ENCODE data around the gene ADAM12.

Gene ADAM12, protein sequence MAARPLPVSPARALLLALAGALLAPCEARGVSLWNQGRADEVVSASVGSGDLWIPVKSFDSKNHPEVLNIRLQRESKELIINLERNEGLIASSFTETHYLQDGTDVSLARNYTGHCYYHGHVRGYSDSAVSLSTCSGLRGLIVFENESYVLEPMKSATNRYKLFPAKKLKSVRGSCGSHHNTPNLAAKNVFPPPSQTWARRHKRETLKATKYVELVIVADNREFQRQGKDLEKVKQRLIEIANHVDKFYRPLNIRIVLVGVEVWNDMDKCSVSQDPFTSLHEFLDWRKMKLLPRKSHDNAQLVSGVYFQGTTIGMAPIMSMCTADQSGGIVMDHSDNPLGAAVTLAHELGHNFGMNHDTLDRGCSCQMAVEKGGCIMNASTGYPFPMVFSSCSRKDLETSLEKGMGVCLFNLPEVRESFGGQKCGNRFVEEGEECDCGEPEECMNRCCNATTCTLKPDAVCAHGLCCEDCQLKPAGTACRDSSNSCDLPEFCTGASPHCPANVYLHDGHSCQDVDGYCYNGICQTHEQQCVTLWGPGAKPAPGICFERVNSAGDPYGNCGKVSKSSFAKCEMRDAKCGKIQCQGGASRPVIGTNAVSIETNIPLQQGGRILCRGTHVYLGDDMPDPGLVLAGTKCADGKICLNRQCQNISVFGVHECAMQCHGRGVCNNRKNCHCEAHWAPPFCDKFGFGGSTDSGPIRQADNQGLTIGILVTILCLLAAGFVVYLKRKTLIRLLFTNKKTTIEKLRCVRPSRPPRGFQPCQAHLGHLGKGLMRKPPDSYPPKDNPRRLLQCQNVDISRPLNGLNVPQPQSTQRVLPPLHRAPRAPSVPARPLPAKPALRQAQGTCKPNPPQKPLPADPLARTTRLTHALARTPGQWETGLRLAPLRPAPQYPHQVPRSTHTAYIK

GRCh38 chr10:126387931-126388911 is at the start of gene ADAM12:
ADAM12 (minus strand) TSS chr10:126388477; CDS start chr10:126388145, 332 bp downstream.
- peaks cover 50% of the 10 kb centered on the region for H3K27me3 Mint-ChIP-seq
- H3K4me3 Mint-ChIP-seq, result peak within 1 kb of the TSS; percentile 56 to 59

DNA sequence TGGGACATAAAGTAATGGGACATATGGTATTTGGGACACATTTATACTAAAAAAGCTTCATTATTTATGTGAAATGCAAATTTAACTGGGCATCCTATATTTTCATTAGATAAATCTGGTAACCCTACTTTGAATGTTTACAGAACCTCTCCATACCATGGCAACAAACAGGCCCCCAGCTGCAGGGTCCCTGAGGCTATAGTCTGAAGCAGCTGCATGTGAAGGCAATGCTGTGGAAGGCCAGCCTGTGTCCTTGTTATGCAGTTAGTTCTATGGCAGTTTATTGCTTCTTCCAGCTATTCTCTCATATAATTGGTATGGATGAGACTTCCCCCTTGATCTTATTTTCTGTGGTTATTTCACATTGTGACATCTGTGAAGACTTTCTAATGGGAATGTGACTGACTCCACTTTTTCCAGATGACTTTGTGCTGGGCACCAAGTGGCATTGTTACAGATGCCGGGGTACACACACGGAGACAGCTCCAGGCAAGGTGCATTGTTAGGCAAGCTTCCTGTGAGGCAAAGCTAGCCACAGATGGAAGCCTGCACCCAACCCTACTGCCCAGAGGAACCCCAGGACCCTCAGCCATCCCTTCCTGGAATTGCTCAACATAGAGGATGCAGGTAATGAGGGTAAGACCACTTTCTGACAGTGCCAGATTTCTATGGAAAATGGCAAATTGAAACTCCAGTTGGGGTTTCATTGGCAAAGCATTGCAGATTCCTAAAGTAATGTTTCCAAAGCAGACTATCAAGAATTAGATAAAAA is 49.5 kb upstream of the ADAM12 start:
- Mint-ChIP-seq H3K27ac (no peak overlapping the region), H3K4me1 (no peaks in the 10 kb centered on the region), H3K27me3 (peaks cover 6% of the 10 kb centered on the region), H3K4me3 (no peak overlapping the region), H3K9me3 (peaks cover 6 to 9% of the 10 kb centered on the region in 2 donors)
- ATAC-seq, result no peak
- DNase-seq, result no peak

More at GRCh38 chr10:126387931-126388911, at the start of gene ADAM12:
- peaks cover 4 to 15% of the 10 kb centered on the region in 2 donors for H3K9me3 Mint-ChIP-seq
- peak within 1 kb of the TSS in 1 of 2 donors; percentile 69 for H3K27ac Mint-ChIP-seq
- ATAC-seq (no peak), DNase-seq (no peak)
- peaks cover 9% of the 10 kb centered on the region for H3K4me1 Mint-ChIP-seq

- Mint-ChIP-seq H3K9me3 (peaks cover 7 to 12% of the 10 kb centered on the region in 2 donors), H3K4me1 (no peaks in the 10 kb centered on the region), H3K27ac (no peak overlapping the region), H3K27me3 (peaks cover 6% of the 10 kb centered on the region), H3K4me3 (no peak overlapping the region)
- DNase-seq, result no peak
- ATAC-seq, result no peak
Measured at GRCh38 chr10:126434235-126434634, 46.0 kb upstream of the ADAM12 start.

GRCh38 chr10:126433351-126433750 is 45.1 kb upstream of the ADAM12 start:
- no peaks in the 10 kb centered on the region for H3K4me1 Mint-ChIP-seq
- H3K9me3 Mint-ChIP-seq, result peaks cover 4 to 12% of the 10 kb centered on the region in 2 donors
- H3K27me3 Mint-ChIP-seq, result peaks cover 6% of the 10 kb centered on the region
- ATAC-seq, result no peak
- H3K4me3 Mint-ChIP-seq, result no peak overlapping the region
- DNase-seq, result no peak
- no peak overlapping the region for H3K27ac Mint-ChIP-seq

- ATAC-seq, result no peak
- H3K27ac Mint-ChIP-seq, result no peak overlapping the region
- H3K4me1 Mint-ChIP-seq, result no peaks in the 10 kb centered on the region
- peaks cover 4 to 12% of the 10 kb centered on the region in 2 donors for H3K9me3 Mint-ChIP-seq
- H3K27me3 Mint-ChIP-seq, result peaks cover 6% of the 10 kb centered on the region
- H3K4me3 Mint-ChIP-seq, result no peak overlapping the region
- DNase-seq, result no peak
Measured at GRCh38 chr10:126432507-126432906, 44.2 kb upstream of the ADAM12 start.

DNA sequence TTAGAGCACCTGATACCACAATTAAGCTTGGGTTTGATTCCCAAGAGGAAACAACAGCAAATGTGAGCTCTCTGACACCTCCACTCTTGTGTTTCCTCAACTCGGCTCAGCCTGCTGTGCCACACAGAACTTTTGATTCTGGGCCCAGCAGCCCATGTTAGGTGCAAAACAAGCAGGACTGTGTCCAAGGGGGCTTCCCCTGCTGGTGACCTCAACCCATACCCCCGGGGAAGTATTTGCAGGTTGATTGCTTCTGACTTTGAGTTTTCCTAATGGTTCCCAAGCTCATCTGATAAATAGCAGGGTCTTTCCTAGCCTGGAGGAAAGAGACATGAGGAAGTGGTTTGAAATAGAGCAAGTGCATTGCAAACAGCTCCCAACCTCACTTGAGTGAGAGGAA is 43.5 kb upstream of the ADAM12 start:
- ATAC-seq (no peak), DNase-seq (no peak)
- peaks cover 2% of the 10 kb centered on the region for H3K27me3 Mint-ChIP-seq
- peaks cover 4 to 12% of the 10 kb centered on the region in 2 donors for H3K9me3 Mint-ChIP-seq
- no peak overlapping the region for H3K4me3 Mint-ChIP-seq
- H3K4me1 Mint-ChIP-seq, result no peaks in the 10 kb centered on the region
- H3K27ac Mint-ChIP-seq, result no peak overlapping the region

DNA sequence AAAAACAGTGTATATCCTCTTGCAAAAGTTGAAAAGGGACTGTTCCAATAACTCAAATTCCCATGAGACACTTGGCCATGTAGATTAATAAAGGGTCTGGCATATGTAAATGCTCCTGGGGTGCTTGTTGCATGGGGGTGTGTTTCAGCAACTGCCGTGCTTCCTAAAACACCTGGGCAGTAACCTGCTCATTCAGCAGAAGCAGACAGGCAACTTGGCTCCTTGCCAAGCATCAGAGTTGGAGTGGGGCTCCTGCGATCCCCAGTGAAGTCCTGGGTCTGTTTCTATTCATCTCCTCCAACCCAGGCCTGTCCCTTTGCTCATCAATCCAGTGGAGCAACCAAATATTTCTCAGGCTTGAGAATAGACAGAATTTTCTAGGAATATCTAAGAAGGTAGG is 42.2 kb upstream of the ADAM12 start:
- no peak overlapping the region for H3K27ac Mint-ChIP-seq
- H3K27me3 Mint-ChIP-seq, result no peaks in the 10 kb centered on the region
- H3K4me1 Mint-ChIP-seq, result no peaks in the 10 kb centered on the region
- H3K4me3 Mint-ChIP-seq, result no peak overlapping the region
- DNase-seq, result no peak
- peaks cover 4 to 14% of the 10 kb centered on the region in 2 donors for H3K9me3 Mint-ChIP-seq
- no peak for ATAC-seq

- ATAC-seq, result no peak
- DNase-seq, result no peak
- Mint-ChIP-seq H3K4me3 (no peak overlapping the region), H3K9me3 (peaks cover 7 to 22% of the 10 kb centered on the region in 2 donors), H3K4me1 (no peaks in the 10 kb centered on the region), H3K27me3 (no peaks in the 10 kb centered on the region), H3K27ac (no peak overlapping the region)
Measured at GRCh38 chr10:126429275-126429674, 41.0 kb upstream of the ADAM12 start.

GRCh38 chr10:126425489-126426065 is 37.3 kb upstream of the ADAM12 start:
- Mint-ChIP-seq H3K4me1 (no peaks in the 10 kb centered on the region), H3K4me3 (no peak overlapping the region), H3K9me3 (peaks cover 6 to 21% of the 10 kb centered on the region in 2 donors), H3K27ac (no peak overlapping the region), H3K27me3 (no peaks in the 10 kb centered on the region)
- DNase-seq (no peak), ATAC-seq (no peak)

DNA sequence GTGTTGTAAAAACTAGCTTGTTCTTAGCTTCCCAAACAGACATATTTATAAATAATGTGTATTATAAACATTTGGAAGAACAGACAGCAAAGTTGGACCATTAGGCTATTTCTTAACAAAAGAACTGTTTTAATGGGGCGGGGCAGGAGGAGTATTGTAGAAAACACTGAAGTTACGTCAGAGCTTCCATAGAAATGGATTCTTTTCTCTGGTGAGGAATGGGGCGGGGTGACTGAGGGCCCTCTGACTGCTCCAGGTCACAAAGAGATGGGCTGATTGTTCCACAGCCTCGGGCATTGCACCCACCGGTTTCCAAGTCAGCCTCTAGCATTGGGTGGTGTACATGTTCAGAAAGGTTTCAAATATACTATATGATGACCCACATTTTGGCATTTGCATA is 36.8 kb upstream of the ADAM12 start:
- DNase-seq, result no peak
- no peak overlapping the region for H3K4me3 Mint-ChIP-seq
- H3K9me3 Mint-ChIP-seq, result peaks cover 6 to 21% of the 10 kb centered on the region in 2 donors

DNA sequence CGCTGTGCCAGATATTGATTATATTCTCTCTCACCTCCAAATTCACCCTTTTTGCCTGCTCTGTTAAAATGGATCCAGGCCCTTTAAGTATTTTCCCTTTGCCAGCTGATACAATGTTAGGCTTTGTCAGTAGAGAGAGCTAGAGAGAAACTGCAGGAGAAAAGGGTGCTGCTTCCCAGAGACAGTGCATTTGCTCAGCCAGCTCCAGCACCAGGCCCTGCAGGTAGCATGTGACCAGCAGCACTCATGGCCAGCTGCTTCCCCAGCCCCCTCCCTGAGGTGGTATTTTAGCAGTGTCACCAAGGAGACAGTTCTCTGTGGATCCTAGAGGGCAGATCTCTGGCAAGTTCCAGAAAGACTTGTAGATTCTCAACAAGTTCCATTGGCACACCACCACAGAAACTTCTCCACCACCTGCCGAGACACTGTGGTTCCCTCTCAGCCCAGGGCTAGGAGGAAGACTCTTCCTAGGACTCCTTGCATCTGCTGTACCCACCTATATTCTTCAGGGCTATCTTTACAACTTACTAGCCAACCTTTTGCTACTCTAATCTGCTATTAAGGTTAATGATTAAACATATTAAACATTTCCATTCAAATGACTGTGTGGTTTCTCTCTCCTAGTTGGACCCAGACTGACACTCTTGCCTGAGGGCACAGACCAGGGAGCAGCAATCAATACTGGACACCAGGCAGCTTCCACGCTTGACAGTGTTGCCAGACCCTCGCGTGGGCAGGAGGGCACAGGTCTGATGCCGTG is 35.6 kb upstream of the ADAM12 start:
- Mint-ChIP-seq H3K4me1 (no peaks in the 10 kb centered on the region), H3K9me3 (peaks cover 11 to 28% of the 10 kb centered on the region in 2 donors), H3K4me3 (no peak overlapping the region), H3K27ac (no peak overlapping the region), H3K27me3 (no peaks in the 10 kb centered on the region)
- DNase-seq (no peak), ATAC-seq (no peak)

More for the DNA sequence above, 36.8 kb upstream of the ADAM12 start:
- no peak overlapping the region for H3K27ac Mint-ChIP-seq
- no peaks in the 10 kb centered on the region for H3K27me3 Mint-ChIP-seq
- no peaks in the 10 kb centered on the region for H3K4me1 Mint-ChIP-seq
- ATAC-seq, result no peak

- Mint-ChIP-seq H3K4me1 (no peaks in the 10 kb centered on the region), H3K4me3 (no peak overlapping the region), H3K9me3 (peaks cover 11 to 34% of the 10 kb centered on the region in 2 donors), H3K27ac (no peak overlapping the region), H3K27me3 (no peaks in the 10 kb centered on the region)
- no peak for DNase-seq
- ATAC-seq, result no peak
Measured at GRCh38 chr10:126422567-126422966, 34.3 kb upstream of the ADAM12 start.

GRCh38 chr10:126421756-126422256 is 33.5 kb upstream of the ADAM12 start:
- DNase-seq, result no peak
- Mint-ChIP-seq H3K4me3 (no peak overlapping the region), H3K27ac (peak overlapping the region in 1 of 2 donors; percentile 63), H3K27me3 (no peaks in the 10 kb centered on the region), H3K4me1 (no peaks in the 10 kb centered on the region), H3K9me3 (peaks cover 11 to 34% of the 10 kb centered on the region in 2 donors)
- no peak for ATAC-seq

All from stimulated activated naive CD8-positive, alpha-beta T cell treated with anti-CD3 and anti-CD28 coated beads, Interleukin-15, amount 100 ng/mL, for 72 hours (primary cell).